ENCODE measurements around the gene CAPN13. TPM values are rescaled to one million over a fixed set of nuclear protein-coding genes. Genes with fewer than 3 reads are reported as not detected.

CAPN13 gene
- total RNA-seq, 6 donors from 2014 or later, result 9.4 to 46.1 (median 17.5) TPM

DNA sequence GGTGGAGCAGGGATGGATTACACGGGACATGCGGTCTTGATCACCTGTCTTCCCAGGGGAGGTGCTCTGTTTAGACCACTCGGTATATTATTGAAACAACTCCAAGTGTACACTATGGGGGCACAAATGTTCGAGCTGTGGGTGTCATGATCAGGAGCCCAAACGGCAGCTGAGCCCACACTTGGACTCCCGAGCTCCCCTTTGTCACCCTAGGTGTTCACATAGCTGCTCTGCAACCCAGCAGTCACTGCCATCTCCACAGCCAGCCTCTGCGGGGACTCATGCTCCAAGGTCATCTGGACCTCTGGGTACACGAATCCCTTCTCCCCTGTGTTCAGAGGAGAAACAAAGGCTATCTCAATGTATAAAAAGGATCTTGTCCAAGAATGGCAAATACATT is 46.0 kb downstream of the CAPN13 start:
- Histone ChIP-seq H3K9me3 (no peaks in the 10 kb centered on the region), H3K27ac (no peak overlapping the region), H3K4me1 (no peaks in the 10 kb centered on the region), H3K4me3 (no peak overlapping the region), H3K27me3 (no peaks in the 10 kb centered on the region), H3K36me3 (no peaks in the 10 kb centered on the region)
- 88 to 97% methylated on average over 5 to 8 of the region's 8 CpGs for WGBS, 2 donors
- TF ChIP-seq EP300 (IDR thresholded peaks at IDR 0.05), result no peak
- TF ChIP-seq, protein P1, sequence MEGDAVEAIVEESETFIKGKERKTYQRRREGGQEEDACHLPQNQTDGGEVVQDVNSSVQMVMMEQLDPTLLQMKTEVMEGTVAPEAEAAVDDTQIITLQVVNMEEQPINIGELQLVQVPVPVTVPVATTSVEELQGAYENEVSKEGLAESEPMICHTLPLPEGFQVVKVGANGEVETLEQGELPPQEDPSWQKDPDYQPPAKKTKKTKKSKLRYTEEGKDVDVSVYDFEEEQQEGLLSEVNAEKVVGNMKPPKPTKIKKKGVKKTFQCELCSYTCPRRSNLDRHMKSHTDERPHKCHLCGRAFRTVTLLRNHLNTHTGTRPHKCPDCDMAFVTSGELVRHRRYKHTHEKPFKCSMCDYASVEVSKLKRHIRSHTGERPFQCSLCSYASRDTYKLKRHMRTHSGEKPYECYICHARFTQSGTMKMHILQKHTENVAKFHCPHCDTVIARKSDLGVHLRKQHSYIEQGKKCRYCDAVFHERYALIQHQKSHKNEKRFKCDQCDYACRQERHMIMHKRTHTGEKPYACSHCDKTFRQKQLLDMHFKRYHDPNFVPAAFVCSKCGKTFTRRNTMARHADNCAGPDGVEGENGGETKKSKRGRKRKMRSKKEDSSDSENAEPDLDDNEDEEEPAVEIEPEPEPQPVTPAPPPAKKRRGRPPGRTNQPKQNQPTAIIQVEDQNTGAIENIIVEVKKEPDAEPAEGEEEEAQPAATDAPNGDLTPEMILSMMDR (IDR thresholded peaks at IDR 0.05), result no peak
- TF ChIP-seq POLR2AphosphoS5 (IDR thresholded peaks at IDR 0.05), result no peak
- no peak for TF ChIP-seq POLR2A (IDR thresholded peaks at IDR 0.05)
- DNase-seq (no peak), ATAC-seq (ENCODE audit: low FRiP score in 2 of 2) (no peak)

- H3K27ac ChIP-seq, result no peak overlapping the region
- H3K4me3 ChIP-seq, result no peak overlapping the region
- no peaks in the 10 kb centered on the region for H3K36me3 ChIP-seq
- 88 to 91% methylated on average over 12 to 14 of the region's 14 CpGs for WGBS, 2 donors
- DNase-seq (no peak), ATAC-seq (ENCODE audit: low FRiP score in 2 of 2) (no peak)
- no peaks in the 10 kb centered on the region for H3K9me3 ChIP-seq
- H3K27me3 ChIP-seq, result no peaks in the 10 kb centered on the region
- H3K4me1 ChIP-seq, result no peaks in the 10 kb centered on the region
- TF ChIP-seq POLR2AphosphoS5 (IDR thresholded peaks at IDR 0.05) (no peak), EP300 (IDR thresholded peaks at IDR 0.05) (no peak), POLR2A (IDR thresholded peaks at IDR 0.05) (no peak)
- TF ChIP-seq, protein P1 (IDR thresholded peaks at IDR 0.05), result no peak
These were observed 47.8 kb downstream of the CAPN13 start for GRCh38 chr2:30759481-30759880.

GRCh38 chr2:30758191-30758651 is 49.0 kb downstream of the CAPN13 start:
- no peaks in the 10 kb centered on the region for H3K4me1 ChIP-seq
- TF ChIP-seq POLR2A (IDR thresholded peaks at IDR 0.05), result no peak
- no peak for TF ChIP-seq POLR2AphosphoS5 (IDR thresholded peaks at IDR 0.05)
- DNase-seq, result no peak
- H3K27me3 ChIP-seq, result no peaks in the 10 kb centered on the region
- WGBS, 2 donors, result 63 to 64% methylated on average over 6 of the region's 6 CpGs
- no peak overlapping the region for H3K4me3 ChIP-seq
- H3K36me3 ChIP-seq, result no peaks in the 10 kb centered on the region
- no peaks in the 10 kb centered on the region for H3K9me3 ChIP-seq
- no peak overlapping the region for H3K27ac ChIP-seq
- no peak for ATAC-seq (ENCODE audit: low FRiP score in 2 of 2)

DNA sequence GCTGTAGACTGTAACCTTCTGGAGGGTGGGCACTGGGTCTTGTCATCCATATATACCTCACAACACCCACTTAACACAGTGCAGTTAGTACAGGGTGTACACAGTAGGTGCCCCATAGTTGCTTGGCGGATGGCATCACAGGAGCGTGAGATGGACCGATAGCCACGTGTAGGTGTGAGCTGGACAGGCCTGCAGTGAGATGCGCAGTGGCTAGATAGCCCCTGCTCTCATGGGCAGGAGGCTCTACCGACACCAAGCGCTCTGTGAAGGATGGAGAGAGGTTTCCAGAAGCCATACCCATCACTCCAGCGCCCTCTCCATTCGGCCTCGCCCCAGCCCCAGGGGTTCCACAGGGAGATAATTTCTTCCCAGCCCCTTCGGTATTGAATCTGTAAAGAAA is 49.5 kb downstream of the CAPN13 start:
- TF ChIP-seq POLR2AphosphoS5 (IDR thresholded peaks at IDR 0.05) (no peak), EP300 (IDR thresholded peaks at IDR 0.05) (no peak), POLR2A (IDR thresholded peaks at IDR 0.05) (no peak)
- TF ChIP-seq, protein P1 (IDR thresholded peaks at IDR 0.05), result no peak
- DNase-seq, result no peak
- 88 to 93% methylated on average over 6 to 11 of the region's 11 CpGs for WGBS, 2 donors
- peak in 1 of 2 donors; percentile 11 for ATAC-seq (ENCODE audit: low FRiP score in 2 of 2)
- H3K4me3 ChIP-seq, result no peak overlapping the region
- no peaks in the 10 kb centered on the region for H3K27me3 ChIP-seq
- H3K4me1 ChIP-seq, result no peaks in the 10 kb centered on the region
- H3K36me3 ChIP-seq, result no peaks in the 10 kb centered on the region
- H3K27ac ChIP-seq, result no peak overlapping the region
- H3K9me3 ChIP-seq, result no peaks in the 10 kb centered on the region

- 82% methylated on average over 7 to 9 of the region's 9 CpGs for WGBS, 2 donors
- Histone ChIP-seq H3K9me3 (no peaks in the 10 kb centered on the region), H3K36me3 (no peaks in the 10 kb centered on the region), H3K4me1 (no peaks in the 10 kb centered on the region), H3K27me3 (no peaks in the 10 kb centered on the region), H3K4me3 (no peak overlapping the region), H3K27ac (no peak overlapping the region)
- DNase-seq, result no peak
- TF ChIP-seq POLR2AphosphoS5 (IDR thresholded peaks at IDR 0.05) (no peak), POLR2A (IDR thresholded peaks at IDR 0.05) (no peak), EP300 (IDR thresholded peaks at IDR 0.05) (no peak)
- TF ChIP-seq, protein P1 (IDR thresholded peaks at IDR 0.05), result no peak
- ATAC-seq (ENCODE audit: low FRiP score in 2 of 2), result no peak
These were observed 50.3 kb downstream of the CAPN13 start for GRCh38 chr2:30756971-30757370.

Measured in upper lobe of left lung (tissue), 6 donors.